ENCODE results near the gene ALX1. TPM values are rescaled to one million over a fixed set of nuclear protein-coding genes. Genes with fewer than 3 reads are reported as not detected.
"Not testable (repeated sequence)": the region's sequence is repeated elsewhere in the genome, so short reads cannot be mapped to it uniquely, and the experiment has no call there.

The ALX1 gene
- total RNA-seq, 1 donor = not detected

DNA sequence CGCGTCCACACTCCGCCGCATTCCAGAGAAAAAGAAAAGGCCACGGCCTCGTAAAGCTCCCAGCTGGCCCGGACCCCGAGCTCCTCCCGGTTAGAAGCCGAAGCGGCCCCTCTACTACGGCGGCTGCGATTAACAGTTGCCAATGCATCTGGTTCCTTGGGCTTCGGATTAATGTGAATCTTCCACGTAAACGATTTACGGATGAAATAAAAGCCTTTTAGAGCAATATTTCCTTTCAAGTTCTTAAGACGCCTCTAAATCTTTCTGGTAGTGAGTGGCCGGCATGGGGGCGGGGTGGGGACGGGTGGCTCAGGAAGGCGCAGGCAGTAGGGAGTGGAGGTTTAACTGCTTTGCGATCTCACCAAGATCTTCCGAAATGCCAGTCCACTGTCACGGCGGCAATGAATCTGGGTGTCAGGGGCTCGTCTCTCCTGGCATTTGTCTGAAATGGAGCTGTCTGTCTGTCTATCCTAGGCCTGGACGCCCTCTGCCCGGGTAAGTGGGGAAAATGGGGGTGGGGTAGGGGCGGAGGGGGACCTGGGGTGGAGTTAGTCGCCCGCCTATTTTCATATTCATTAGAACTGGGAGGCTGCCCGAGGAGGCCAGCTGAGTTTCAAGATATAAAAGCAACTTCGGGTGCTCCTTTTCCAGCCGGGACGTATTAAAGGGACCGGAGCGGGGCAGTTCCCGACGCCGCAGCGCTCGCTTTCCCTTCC, 413 bp upstream of the ALX1 start:
- H3K9me3 ChIP-seq (ENCODE audit: low read depth, low read length) = no peaks in the 10 kb centered on the region
- peaks cover 5% of the 10 kb centered on the region for H3K4me1 ChIP-seq (ENCODE audit: insufficient read depth, low read length)
- no peak overlapping the region for H3K4me3 ChIP-seq (ENCODE audit: low read length)
- peaks cover 82% of the 10 kb centered on the region for H3K27me3 ChIP-seq (ENCODE audit: insufficient read depth, low read length)

- Histone ChIP-seq H3K4me3 (ENCODE audit: low read length) (no peak overlapping the region), H3K27me3 (ENCODE audit: insufficient read depth, low read length) (peaks cover 67% of the 10 kb centered on the region), H3K9me3 (ENCODE audit: low read depth, low read length) (no peaks in the 10 kb centered on the region), H3K4me1 (ENCODE audit: insufficient read depth, low read length) (peaks cover 5% of the 10 kb centered on the region)
These were observed 1.1 kb downstream of the ALX1 start for GRCh38 chr12:85280984-85281630.

DNA sequence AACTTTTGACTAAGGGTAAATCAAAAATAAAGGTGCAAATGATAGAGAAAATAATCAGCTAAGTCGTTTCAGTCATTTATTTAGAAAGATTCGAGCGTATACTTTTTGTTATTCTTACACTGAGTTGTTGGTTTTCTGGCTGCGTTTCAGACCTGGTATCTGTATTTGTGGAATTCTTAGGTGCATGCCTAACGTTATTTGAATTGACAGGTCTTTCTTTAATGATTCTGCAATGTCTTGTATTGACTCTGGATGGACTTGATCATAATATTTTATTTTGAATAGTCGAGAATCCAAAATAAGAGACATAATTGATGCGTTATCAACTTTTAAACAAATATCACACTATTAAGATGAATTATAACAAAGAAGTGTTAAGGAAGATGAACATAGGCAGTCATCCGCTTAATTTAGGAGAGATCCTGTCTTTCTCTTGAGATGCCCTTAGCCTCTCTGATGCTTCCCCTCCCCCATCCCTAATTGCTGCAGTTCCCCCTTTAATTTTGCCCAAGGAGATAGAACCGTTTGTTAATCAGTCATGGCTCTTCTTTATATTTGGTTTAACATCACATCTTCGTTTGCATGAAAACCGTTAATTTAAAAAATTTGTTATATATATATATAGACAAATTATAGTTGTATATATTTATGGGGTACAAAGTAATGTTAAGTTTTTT, 1.8 kb downstream of the ALX1 start:
- H3K9me3 ChIP-seq (ENCODE audit: low read depth, low read length) = no peaks in the 10 kb centered on the region
- no peak overlapping the region for H3K4me3 ChIP-seq (ENCODE audit: low read length)
- peaks cover 62% of the 10 kb centered on the region for H3K27me3 ChIP-seq (ENCODE audit: insufficient read depth, low read length)
- peaks cover 5% of the 10 kb centered on the region for H3K4me1 ChIP-seq (ENCODE audit: insufficient read depth, low read length)

GRCh38 chr12:85283560-85283959, 3.5 kb downstream of the ALX1 start:
- Histone ChIP-seq H3K4me3 (ENCODE audit: low read length) (no peak overlapping the region), H3K4me1 (ENCODE audit: insufficient read depth, low read length) (peaks cover 5% of the 10 kb centered on the region), H3K27me3 (ENCODE audit: insufficient read depth, low read length) (peaks cover 45% of the 10 kb centered on the region), H3K9me3 (ENCODE audit: low read depth, low read length) (no peaks in the 10 kb centered on the region)

GRCh38 chr12:85296362-85296761, 16.3 kb downstream of the ALX1 start:
- Histone ChIP-seq H3K4me1 (ENCODE audit: insufficient read depth, low read length) (no peaks in the 10 kb centered on the region), H3K4me3 (ENCODE audit: low read length) (no peak overlapping the region), H3K27me3 (ENCODE audit: insufficient read depth, low read length) (no peaks in the 10 kb centered on the region), H3K9me3 (ENCODE audit: low read depth, low read length) (no peaks in the 10 kb centered on the region)

DNA sequence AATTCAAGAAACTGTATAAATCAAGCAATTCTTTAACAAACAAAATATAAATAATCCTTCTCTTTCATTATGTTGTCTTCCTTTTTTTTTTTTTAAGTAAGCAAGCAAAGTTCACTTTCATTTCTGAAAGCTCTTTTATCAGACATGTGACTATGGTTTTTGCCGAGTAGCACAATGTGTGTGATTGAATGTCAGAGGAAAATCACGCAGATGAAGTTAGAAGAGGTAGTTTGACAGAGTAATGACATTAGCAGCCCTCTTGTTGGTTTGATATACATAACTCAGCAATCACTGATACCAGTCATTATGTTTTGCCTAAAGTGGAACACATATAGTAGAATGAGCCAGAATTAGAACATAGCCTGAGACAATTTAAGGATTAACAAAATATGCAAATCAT, 19.0 kb downstream of the ALX1 start:
- no peak overlapping the region for H3K4me3 ChIP-seq (ENCODE audit: low read length)
- H3K9me3 ChIP-seq (ENCODE audit: low read depth, low read length) = no peaks in the 10 kb centered on the region
- H3K27me3 ChIP-seq (ENCODE audit: insufficient read depth, low read length) = no peaks in the 10 kb centered on the region
- H3K4me1 ChIP-seq (ENCODE audit: insufficient read depth, low read length) = no peaks in the 10 kb centered on the region

- Histone ChIP-seq H3K9me3 (ENCODE audit: low read depth, low read length) (no peaks in the 10 kb centered on the region), H3K4me3 (ENCODE audit: low read length) (no peak overlapping the region), H3K27me3 (ENCODE audit: insufficient read depth, low read length) (no peaks in the 10 kb centered on the region), H3K4me1 (ENCODE audit: insufficient read depth, low read length) (no peaks in the 10 kb centered on the region)
These were observed 21.0 kb downstream of the ALX1 start for GRCh38 chr12:85301051-85301450.

DNA sequence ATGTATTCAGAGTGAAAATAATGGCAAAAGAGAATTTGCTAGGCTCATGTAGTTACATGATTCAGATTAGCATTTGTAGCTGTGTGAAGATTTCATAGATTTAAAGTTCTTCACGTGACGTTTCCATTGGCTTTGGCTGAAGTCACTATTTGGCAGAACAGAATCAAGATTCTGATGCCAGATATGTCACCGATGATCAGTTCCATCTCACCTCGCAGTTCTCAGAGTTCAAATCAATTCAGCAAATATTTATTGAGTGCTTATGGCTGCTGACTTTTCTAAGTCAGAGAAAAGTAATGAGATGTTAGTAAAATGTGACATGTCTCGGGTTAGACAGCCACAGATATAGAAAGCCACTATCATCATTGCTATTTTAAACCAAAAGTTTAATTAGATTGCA, 28.4 kb downstream of the ALX1 start:
- Histone ChIP-seq H3K27me3 (ENCODE audit: insufficient read depth, low read length) (no peaks in the 10 kb centered on the region), H3K4me3 (ENCODE audit: low read length) (no peak overlapping the region), H3K4me1 (ENCODE audit: insufficient read depth, low read length) (no peaks in the 10 kb centered on the region), H3K9me3 (ENCODE audit: low read depth, low read length) (no peaks in the 10 kb centered on the region)

- H3K4me1 ChIP-seq (ENCODE audit: insufficient read depth, low read length) = no peaks in the 10 kb centered on the region
- H3K9me3 ChIP-seq (ENCODE audit: low read depth, low read length) = no peaks in the 10 kb centered on the region
- H3K27me3 ChIP-seq (ENCODE audit: insufficient read depth, low read length) = no peaks in the 10 kb centered on the region
- no peak overlapping the region for H3K4me3 ChIP-seq (ENCODE audit: low read length)
These were observed 29.1 kb downstream of the ALX1 start for GRCh38 chr12:85309125-85309566.

DNA sequence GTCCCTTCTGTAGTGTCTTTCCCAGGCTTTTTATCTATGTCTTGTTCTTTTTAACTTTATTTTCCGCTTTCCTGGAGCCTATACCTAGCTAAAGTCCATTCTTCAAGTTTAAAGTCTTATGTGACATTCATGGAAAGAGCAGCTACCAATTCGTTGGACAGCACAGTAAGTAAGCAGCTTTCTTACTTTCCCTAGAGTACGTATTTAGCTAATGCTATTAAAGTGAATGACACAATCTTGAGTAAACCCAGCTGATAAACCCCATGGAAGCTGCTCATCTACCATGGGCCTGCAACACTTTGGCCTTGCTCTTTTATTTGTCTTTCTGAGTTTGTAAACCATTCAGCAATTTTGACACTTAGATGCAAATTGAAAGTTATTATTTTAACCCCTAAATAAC, 30.0 kb downstream of the ALX1 start:
- H3K4me3 ChIP-seq (ENCODE audit: low read length) = no peak overlapping the region
- H3K4me1 ChIP-seq (ENCODE audit: insufficient read depth, low read length) = no peaks in the 10 kb centered on the region
- no peaks in the 10 kb centered on the region for H3K9me3 ChIP-seq (ENCODE audit: low read depth, low read length)
- H3K27me3 ChIP-seq (ENCODE audit: insufficient read depth, low read length) = no peaks in the 10 kb centered on the region

DNA sequence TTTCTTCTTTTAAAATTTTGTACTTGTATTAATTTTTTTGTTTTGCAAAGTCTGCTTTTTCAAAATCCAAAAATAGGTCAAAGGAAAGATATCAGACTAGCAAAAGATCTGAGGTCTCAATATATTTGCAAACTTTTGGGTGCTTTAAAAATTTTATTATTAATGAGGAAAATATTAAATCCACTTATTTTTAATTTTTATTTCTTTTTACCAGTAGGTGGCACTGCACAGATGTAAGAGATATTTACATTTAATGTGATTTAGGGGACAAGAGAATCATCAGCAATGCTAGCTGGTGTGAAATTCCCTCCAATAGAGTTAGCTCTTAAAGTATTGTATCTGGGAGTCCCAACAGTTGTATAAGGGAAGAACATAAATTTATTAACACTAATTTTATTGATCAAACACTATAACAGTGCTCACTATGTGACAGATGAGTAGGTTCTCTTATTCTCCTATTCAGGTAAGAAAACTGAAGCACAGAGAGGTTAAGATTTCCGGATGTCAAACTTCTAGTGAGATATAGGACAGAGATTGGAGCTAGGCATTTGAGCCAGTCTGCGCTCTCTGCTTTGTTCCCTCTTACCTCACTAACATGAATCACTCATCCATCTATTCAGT, 30.5 kb downstream of the ALX1 start:
- no peaks in the 10 kb centered on the region for H3K27me3 ChIP-seq (ENCODE audit: insufficient read depth, low read length)

GRCh38 chr12:85317866-85318636, 38.0 kb downstream of the ALX1 start:
- H3K27me3 ChIP-seq (ENCODE audit: insufficient read depth, low read length); H3K4me3 ChIP-seq (ENCODE audit: low read length); H3K4me1 ChIP-seq (ENCODE audit: insufficient read depth, low read length); H3K9me3 ChIP-seq (ENCODE audit: low read depth, low read length): not testable (repeated sequence)

More for the DNA sequence above, 30.5 kb downstream of the ALX1 start:
- Histone ChIP-seq H3K4me3 (ENCODE audit: low read length) (no peak overlapping the region), H3K4me1 (ENCODE audit: insufficient read depth, low read length) (no peaks in the 10 kb centered on the region), H3K9me3 (ENCODE audit: low read depth, low read length) (no peaks in the 10 kb centered on the region)

- Histone ChIP-seq H3K4me1 (ENCODE audit: insufficient read depth, low read length) (no peaks in the 10 kb centered on the region), H3K4me3 (ENCODE audit: low read length) (no peak overlapping the region), H3K27me3 (ENCODE audit: insufficient read depth, low read length) (no peaks in the 10 kb centered on the region), H3K9me3 (ENCODE audit: low read depth, low read length) (no peaks in the 10 kb centered on the region)
These were observed 42.7 kb downstream of the ALX1 start for GRCh38 chr12:85322715-85323114.

- Histone ChIP-seq H3K4me3 (ENCODE audit: low read length) (no peak overlapping the region), H3K9me3 (ENCODE audit: low read depth, low read length) (no peaks in the 10 kb centered on the region), H3K27me3 (ENCODE audit: insufficient read depth, low read length) (no peaks in the 10 kb centered on the region), H3K4me1 (ENCODE audit: insufficient read depth, low read length) (no peaks in the 10 kb centered on the region)
These were observed 45.4 kb downstream of the ALX1 start for GRCh38 chr12:85325442-85325841.

- H3K9me3 ChIP-seq (ENCODE audit: low read depth, low read length) = no peaks in the 10 kb centered on the region
- no peaks in the 10 kb centered on the region for H3K4me1 ChIP-seq (ENCODE audit: insufficient read depth, low read length)
- H3K27me3 ChIP-seq (ENCODE audit: insufficient read depth, low read length) = no peaks in the 10 kb centered on the region
- no peak overlapping the region for H3K4me3 ChIP-seq (ENCODE audit: low read length)
These were observed 49.9 kb downstream of the ALX1 start for GRCh38 chr12:85329913-85330312.
